HCT116 (cell line): Measurements from ENCODE around the gene NANOS1. TPM values are rescaled to one million over a fixed set of nuclear protein-coding genes. Genes with fewer than 3 reads are reported as not detected.
A peak's percentile ranks its signal among the peaks of the same experiment; 100 is the strongest.

Experiments used
- ATAC-seq: fragments of 200-7000 bp; cut with Tn5 transposase; 2 replicates; pipeline ENCODE4 v1.9.1; 2020; ENCODE audit warnings: mild to moderate bottlenecking, moderate library complexity
- BruUV-seq: library from RNA; stranded (reverse); fragments of 400-500 nt; replicated peaks from 2 replicates; lab custom pipeline; 2021; lab: Mats Ljungman, UMichigan
- CTCF ChIA-PET: fragments of 300-600 bp; sonication (Branson Sonifier 250); formaldehyde crosslinking; loops from one replicate; lab custom pipeline; 2021; ENCODE audit warnings: antibody characterized with exemption; lab: Charles Lee
- POLR2A ChIA-PET: fragments of 300-600, 350-600 bp; sonication (Branson Sonifier 250); formaldehyde crosslinking; loops from one replicate; lab custom pipeline; 2021; ENCODE audit warnings: antibody characterized with exemption; lab: Charles Lee
- RAD21 ChIA-PET, 2 experiments: fragments of 300-600 bp; sonication (Branson Sonifier 250); formaldehyde crosslinking; loops; one replicate each; lab custom pipeline; 2023; ENCODE audit warnings: low total read pairs in 2 of 2; ENCODE audit not compliant: uncharacterized antibody in 2 of 2, unreplicated experiment in 2 of 2, low non-redundant PET in 1 of 2; lab: Charles Lee
- DNase-seq: peaks from one replicate; pipeline ENCODE4 v3.0.0-alpha.2; 2010; ENCODE audit warnings: low read depth, low spot score
- H2AFZ ChIP-seq: fragments of 200-600 bp; shearing (Covaris generic), sonication (generic); 2 replicates; pipeline ENCODE4 v1.6.1; 2017; ENCODE audit warnings: low read depth, mixed run types, mixed read lengths, antibody characterized with exemption, low read length; ENCODE audit not compliant: poor library complexity, severe bottlenecking
- H3K27ac ChIP-seq: 2 replicates; pipeline ENCODE4 v1.5.1; 2012; ENCODE audit warnings: low read depth, low read length
- H3K27me3 ChIP-seq: fragments of 200-600 bp; sonication (generic); 2 replicates; pipeline ENCODE4 v1.6.1; 2016; ENCODE audit warnings: mixed run types, low read length, mixed read lengths; ENCODE audit not compliant: insufficient read depth
- H3K36me3 ChIP-seq, 2 experiments: fragments of 200-500 bp in 1 of 2; fragments of 200-600 bp in 1 of 2; sonication (Bioruptor generic) in 1 of 2; sonication (generic) in 1 of 2; 2 replicates each; pipeline versions ENCODE4 v1.5.1 to v1.6.1; 2014 to 2016; ENCODE audit warnings: low read length in 2 of 2, inconsistent platforms in 1 of 2, mixed read lengths in 1 of 2, mixed run types in 1 of 2; ENCODE audit not compliant: insufficient read depth in 2 of 2, control insufficient read depth in 1 of 2
- H3K4me1 ChIP-seq, 2 experiments: fragments of 200-600 bp in 1 of 2; sonication (generic) in 1 of 2; 2 replicates each; pipeline versions ENCODE4 v1.5.1 to v1.6.1; 2012 to 2017; ENCODE audit warnings: low read length in 2 of 2, inconsistent platforms in 1 of 2, mild to moderate bottlenecking in 1 of 2, mixed read lengths in 1 of 2, mixed run types in 1 of 2, moderate library complexity in 1 of 2; ENCODE audit not compliant: insufficient read depth in 2 of 2, control insufficient read depth in 1 of 2
- H3K4me2 ChIP-seq: fragments of 200-600 bp; sonication (generic); 2 replicates; pipeline ENCODE4 v1.6.1; 2017; ENCODE audit warnings: mixed run types, low read length, mixed read lengths
- H3K4me3 ChIP-seq, 2 experiments: fragments of 200-600 bp in 1 of 2; sonication (generic) in 1 of 2; replicated peaks in 1 of 2; 2 replicates each; pipeline ENCODE4 v1.5.1; 2011 to 2016; ENCODE audit warnings: low read length in 2 of 2, control low read depth in 1 of 2, low read depth in 1 of 2, mild to moderate bottlenecking in 1 of 2, mixed read lengths in 1 of 2, mixed run types in 1 of 2
- H3K79me2 ChIP-seq: fragments of 200-600 bp; sonication (generic); 2 replicates; pipeline ENCODE4 v1.6.1; 2017; ENCODE audit warnings: mild to moderate bottlenecking, mixed run types, low read length, moderate library complexity, mixed read lengths; ENCODE audit not compliant: insufficient read depth
- H3K9ac ChIP-seq: fragments of 200-600 bp; sonication (generic); 2 replicates; pipeline ENCODE4 v1.6.1; 2016; ENCODE audit warnings: low read length, mixed read lengths
- H3K9me2 ChIP-seq: fragments of 200-600 bp; sonication (generic), shearing (Covaris generic); 2 replicates; pipeline ENCODE4 v1.6.1; 2017; ENCODE audit warnings: mixed run types, mild to moderate bottlenecking, moderate library complexity; ENCODE audit not compliant: insufficient read depth
- H3K9me3 ChIP-seq, 2 experiments: fragments of 200-500 bp in 1 of 2; fragments of 200-600 bp in 1 of 2; sonication (Bioruptor generic) in 1 of 2; sonication (generic) in 1 of 2; 2 replicates each; pipeline ENCODE4 v1.6.1; 2014 to 2017; ENCODE audit warnings: low read length in 2 of 2, mixed read lengths in 2 of 2, inconsistent platforms in 1 of 2, low read depth in 1 of 2, mild to moderate bottlenecking in 1 of 2, mixed run types in 1 of 2, moderate library complexity in 1 of 2; ENCODE audit not compliant: control insufficient read depth in 1 of 2, insufficient read depth in 1 of 2
- H4K20me1 ChIP-seq: fragments of 200-600 bp; sonication (generic), shearing (Covaris generic); 2 replicates; pipeline ENCODE4 v1.6.1; 2017; ENCODE audit warnings: mixed run types, mild to moderate bottlenecking, moderate library complexity; ENCODE audit not compliant: insufficient read depth
- POLR2AphosphoS5 ChIP-seq: IDR thresholded peaks from 2 replicates; pipeline ENCODE4 v1.6.1; 2011; ENCODE audit warnings: mild to moderate bottlenecking, low read depth, low read length, moderate library complexity
- SP1 ChIP-seq: IDR thresholded peaks from 2 replicates; pipeline ENCODE4 v1.6.1; 2012; ENCODE audit warnings: low read depth
- intact Hi-C: fragments of 100-400 bp; cut with micrococcal nuclease; formaldehyde crosslinking; loops from 2 replicates; pipeline ENCODE4 v1.10.0; 2022
- total RNA-seq: library from RNA; stranded (reverse); gene quantifications from one replicate; pipeline ENCODE4 v1.2.1, GENCODE V29; 2021; ENCODE audit not compliant: unreplicated experiment
- TF ChIP-seq, protein P1 (sequence below): IDR thresholded peaks from 2 replicates; pipeline ENCODE4 v1.6.1; 2012; ENCODE audit warnings: low read depth

The NANOS1 gene
- total RNA-seq, 1 experiment from 2014 or later = 1.5 TPM

DNA sequence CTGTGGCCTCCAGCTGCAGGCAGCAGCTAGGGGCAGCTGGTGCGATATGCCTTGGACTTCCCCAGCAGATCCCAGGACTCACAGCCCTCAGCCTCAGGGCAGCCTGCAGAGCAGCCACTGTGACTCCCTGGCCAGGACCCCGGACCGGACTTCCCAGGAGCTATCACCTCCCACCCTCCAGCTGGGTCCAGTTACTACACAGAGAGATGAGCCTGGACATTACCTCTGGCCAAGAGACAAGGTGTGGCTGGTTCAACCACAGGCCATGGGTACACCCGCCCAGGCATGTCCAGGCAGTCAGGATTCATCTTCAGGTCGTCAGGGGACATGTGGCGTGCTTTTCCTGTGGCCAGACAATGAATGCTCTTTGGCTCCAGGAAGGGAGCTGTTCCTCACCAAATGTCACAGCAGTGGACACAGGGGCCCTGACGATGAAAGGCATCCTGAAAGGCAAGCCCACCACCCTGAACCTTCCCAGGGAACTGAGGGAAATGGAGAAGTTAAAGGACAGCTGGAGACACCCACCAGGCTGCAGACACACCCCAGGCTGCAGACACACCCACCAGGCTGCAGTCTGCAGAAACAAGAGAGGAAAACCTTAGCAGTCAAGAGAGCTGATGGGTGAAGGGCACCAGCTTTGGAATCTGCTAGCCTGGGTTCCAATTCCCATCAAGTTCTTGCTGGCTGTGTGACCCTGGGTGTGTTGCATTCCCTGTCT is 25.8 kb upstream of the NANOS1 start:
- no peaks in the 10 kb centered on the region for H3K27me3 ChIP-seq
- BruUV-seq = no TSS peak
- H3K4me3 ChIP-seq = 0 out of 4 replicates have a peak overlapping the region, but pooled peaks of 1 of the 2 experiments have one; percentile 1
- H3K9me3 ChIP-seq = no peaks in the 10 kb centered on the region
- TF ChIP-seq SP1 (no peak), POLR2AphosphoS5 (no peak)
- TF ChIP-seq, protein P1, sequence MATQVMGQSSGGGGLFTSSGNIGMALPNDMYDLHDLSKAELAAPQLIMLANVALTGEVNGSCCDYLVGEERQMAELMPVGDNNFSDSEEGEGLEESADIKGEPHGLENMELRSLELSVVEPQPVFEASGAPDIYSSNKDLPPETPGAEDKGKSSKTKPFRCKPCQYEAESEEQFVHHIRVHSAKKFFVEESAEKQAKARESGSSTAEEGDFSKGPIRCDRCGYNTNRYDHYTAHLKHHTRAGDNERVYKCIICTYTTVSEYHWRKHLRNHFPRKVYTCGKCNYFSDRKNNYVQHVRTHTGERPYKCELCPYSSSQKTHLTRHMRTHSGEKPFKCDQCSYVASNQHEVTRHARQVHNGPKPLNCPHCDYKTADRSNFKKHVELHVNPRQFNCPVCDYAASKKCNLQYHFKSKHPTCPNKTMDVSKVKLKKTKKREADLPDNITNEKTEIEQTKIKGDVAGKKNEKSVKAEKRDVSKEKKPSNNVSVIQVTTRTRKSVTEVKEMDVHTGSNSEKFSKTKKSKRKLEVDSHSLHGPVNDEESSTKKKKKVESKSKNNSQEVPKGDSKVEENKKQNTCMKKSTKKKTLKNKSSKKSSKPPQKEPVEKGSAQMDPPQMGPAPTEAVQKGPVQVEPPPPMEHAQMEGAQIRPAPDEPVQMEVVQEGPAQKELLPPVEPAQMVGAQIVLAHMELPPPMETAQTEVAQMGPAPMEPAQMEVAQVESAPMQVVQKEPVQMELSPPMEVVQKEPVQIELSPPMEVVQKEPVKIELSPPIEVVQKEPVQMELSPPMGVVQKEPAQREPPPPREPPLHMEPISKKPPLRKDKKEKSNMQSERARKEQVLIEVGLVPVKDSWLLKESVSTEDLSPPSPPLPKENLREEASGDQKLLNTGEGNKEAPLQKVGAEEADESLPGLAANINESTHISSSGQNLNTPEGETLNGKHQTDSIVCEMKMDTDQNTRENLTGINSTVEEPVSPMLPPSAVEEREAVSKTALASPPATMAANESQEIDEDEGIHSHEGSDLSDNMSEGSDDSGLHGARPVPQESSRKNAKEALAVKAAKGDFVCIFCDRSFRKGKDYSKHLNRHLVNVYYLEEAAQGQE = no peak
- no peak overlapping the region for H3K9ac ChIP-seq
- no peaks in the 10 kb centered on the region for H3K9me2 ChIP-seq
- peak; percentile 50; the same call in 1 of the 2 replicates for ATAC-seq
- H3K36me3 ChIP-seq = no peaks in the 10 kb centered on the region
- no peaks in the 10 kb centered on the region for H3K79me2 ChIP-seq
- DNase-seq = no peak
- H3K4me2 ChIP-seq = peak overlapping the region; percentile 39
- ChIA-PET CTCF (no interaction called here), POLR2A (no interaction called here), RAD21 (no interaction called here)
- H3K27ac ChIP-seq = no peak overlapping the region; the same call in 1 of the 2 replicates
- peaks cover 16 to 36% of the 10 kb centered on the region in 2 experiments for H3K4me1 ChIP-seq
- no peaks in the 10 kb centered on the region for H4K20me1 ChIP-seq
- no peak overlapping the region for H2AFZ ChIP-seq
- intact Hi-C loops = no loop called here
